ENCODE results near the gene KDM5A. TPM values are rescaled to one million over a fixed set of nuclear protein-coding genes. Genes with fewer than 3 reads are reported as not detected.
"Not testable (repeated sequence)": the region's sequence is repeated elsewhere in the genome, so short reads cannot be mapped to it uniquely, and the experiment has no call there.

Gene KDM5A
- polyA plus RNA-seq, 2 of the 4 experiments (the other 2 are of a cell fraction): 18.8 to 42.6 TPM

DNA sequence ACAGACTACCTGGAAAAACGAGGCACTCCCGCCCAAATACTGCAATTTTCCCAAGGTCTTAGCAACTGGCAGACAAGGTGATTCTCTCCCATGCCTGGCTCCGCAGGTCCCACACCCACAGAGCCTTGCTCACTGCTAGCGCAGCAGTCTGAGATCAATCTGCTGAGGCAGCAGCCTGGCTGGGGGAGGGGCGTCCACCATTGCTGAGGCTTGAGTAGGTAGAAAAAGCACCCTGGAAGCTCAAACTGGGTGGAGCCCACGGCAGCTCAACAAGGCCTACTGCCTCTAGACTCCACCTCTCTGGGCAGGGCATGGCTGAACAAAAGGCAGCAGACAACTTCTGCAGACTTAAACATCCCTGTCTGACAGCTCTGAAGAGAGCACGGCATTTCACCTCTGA, 46.1 kb downstream of the KDM5A start:
- H3K27ac ChIP-seq; H3K4me1 ChIP-seq; FAIRE-seq; DNase-seq (ENCODE audit: low read depth in 1 of 2, low spot score in 1 of 2); ATAC-seq; H3K4me2 ChIP-seq; H3K9me3 ChIP-seq; H3K4me3 ChIP-seq; CTCF ChIA-PET; POLR2A ChIA-PET: not testable (repeated sequence)
- peak; percentile 21 for TF ChIP-seq MAFK (IDR thresholded peaks at IDR 0.05; ENCODE audit: partially characterized antibody)
- WGBS (ENCODE audit: missing lambda C conversion rate): 97% methylated on average over 6 of the region's 7 CpGs

DNA sequence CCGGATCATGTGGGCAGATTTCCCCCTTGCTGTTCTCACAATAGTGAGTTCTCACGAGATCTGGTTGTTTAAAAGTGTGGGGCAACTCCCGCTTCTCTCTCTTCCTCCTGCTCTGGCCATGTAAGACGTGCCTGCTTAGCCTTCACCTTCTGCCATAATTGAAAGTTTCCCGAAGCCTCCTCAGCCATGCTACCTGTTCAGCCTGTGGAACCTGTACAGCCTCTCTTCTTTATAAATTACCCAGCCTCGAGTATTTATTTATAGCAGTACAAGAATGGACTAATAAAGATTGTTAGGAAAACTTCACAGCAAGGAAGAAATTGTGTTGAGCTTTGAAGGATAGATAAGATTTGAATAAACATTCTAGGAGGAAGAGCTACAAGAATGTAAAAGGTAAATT, 52.1 kb downstream of the KDM5A start:
- WGBS (ENCODE audit: missing lambda C conversion rate): 91% methylated on average over 6 of the region's 6 CpGs
- CTCF ChIA-PET: no interaction called here
- TF ChIP-seq, protein P1, sequence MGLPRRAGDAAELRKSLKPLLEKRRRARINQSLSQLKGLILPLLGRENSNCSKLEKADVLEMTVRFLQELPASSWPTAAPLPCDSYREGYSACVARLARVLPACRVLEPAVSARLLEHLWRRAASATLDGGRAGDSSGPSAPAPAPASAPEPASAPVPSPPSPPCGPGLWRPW (IDR thresholded peaks at IDR 0.05): no peak
- TF ChIP-seq MAFK (IDR thresholded peaks at IDR 0.05; ENCODE audit: partially characterized antibody): no peak
- no peak for TF ChIP-seq CBX2 (IDR thresholded peaks at IDR 0.05; ENCODE audit: borderline replicate concordance, low read depth)
- TF ChIP-seq CBX8 (IDR thresholded peaks at IDR 0.05): no peak
- TF ChIP-seq RAD21 (conservative IDR thresholded peaks at IDR 0.05 in 1 of 2, IDR thresholded peaks at IDR 0.05 in 1 of 2): no peak
- TF ChIP-seq HOXB13 (CRISPR knock-in tag; IDR thresholded peaks at IDR 0.05; ENCODE audit: low read depth): no peak
- TF ChIP-seq BHLHE40 (IDR thresholded peaks at IDR 0.05; ENCODE audit: low read depth, low read length): no peak
- TF ChIP-seq, protein P2, sequence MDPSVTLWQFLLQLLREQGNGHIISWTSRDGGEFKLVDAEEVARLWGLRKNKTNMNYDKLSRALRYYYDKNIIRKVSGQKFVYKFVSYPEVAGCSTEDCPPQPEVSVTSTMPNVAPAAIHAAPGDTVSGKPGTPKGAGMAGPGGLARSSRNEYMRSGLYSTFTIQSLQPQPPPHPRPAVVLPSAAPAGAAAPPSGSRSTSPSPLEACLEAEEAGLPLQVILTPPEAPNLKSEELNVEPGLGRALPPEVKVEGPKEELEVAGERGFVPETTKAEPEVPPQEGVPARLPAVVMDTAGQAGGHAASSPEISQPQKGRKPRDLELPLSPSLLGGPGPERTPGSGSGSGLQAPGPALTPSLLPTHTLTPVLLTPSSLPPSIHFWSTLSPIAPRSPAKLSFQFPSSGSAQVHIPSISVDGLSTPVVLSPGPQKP (IDR thresholded peaks at IDR 0.05; ENCODE audit: low read depth, low read length): no peak
- TF ChIP-seq, protein P3, sequence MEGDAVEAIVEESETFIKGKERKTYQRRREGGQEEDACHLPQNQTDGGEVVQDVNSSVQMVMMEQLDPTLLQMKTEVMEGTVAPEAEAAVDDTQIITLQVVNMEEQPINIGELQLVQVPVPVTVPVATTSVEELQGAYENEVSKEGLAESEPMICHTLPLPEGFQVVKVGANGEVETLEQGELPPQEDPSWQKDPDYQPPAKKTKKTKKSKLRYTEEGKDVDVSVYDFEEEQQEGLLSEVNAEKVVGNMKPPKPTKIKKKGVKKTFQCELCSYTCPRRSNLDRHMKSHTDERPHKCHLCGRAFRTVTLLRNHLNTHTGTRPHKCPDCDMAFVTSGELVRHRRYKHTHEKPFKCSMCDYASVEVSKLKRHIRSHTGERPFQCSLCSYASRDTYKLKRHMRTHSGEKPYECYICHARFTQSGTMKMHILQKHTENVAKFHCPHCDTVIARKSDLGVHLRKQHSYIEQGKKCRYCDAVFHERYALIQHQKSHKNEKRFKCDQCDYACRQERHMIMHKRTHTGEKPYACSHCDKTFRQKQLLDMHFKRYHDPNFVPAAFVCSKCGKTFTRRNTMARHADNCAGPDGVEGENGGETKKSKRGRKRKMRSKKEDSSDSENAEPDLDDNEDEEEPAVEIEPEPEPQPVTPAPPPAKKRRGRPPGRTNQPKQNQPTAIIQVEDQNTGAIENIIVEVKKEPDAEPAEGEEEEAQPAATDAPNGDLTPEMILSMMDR (IDR thresholded peaks at IDR 0.05): no peak
- no peak for TF ChIP-seq KDM5A (IDR thresholded peaks at IDR 0.05)
- TF ChIP-seq, protein P4, sequence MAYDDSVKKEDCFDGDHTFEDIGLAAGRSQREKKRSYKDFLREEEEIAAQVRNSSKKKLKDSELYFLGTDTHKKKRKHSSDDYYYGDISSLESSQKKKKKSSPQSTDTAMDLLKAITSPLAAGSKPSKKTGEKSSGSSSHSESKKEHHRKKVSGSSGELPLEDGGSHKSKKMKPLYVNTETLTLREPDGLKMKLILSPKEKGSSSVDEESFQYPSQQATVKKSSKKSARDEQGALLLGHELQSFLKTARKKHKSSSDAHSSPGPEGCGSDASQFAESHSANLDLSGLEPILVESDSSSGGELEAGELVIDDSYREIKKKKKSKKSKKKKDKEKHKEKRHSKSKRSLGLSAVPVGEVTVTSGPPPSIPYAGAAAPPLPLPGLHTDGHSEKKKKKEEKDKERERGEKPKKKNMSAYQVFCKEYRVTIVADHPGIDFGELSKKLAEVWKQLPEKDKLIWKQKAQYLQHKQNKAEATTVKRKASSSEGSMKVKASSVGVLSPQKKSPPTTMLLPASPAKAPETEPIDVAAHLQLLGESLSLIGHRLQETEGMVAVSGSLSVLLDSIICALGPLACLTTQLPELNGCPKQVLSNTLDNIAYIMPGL (CRISPR knock-in tag; IDR thresholded peaks at IDR 0.05; ENCODE audit: borderline replicate concordance): no peak
- Histone ChIP-seq H3K4me3 (no peak overlapping the region), H3K4me1 (no peaks in the 10 kb centered on the region), H3K4me2 (no peak overlapping the region), H3K27ac (no peak overlapping the region), H3K9me3 (no peaks in the 10 kb centered on the region)
- DNase-seq (ENCODE audit: low read depth in 1 of 2, low spot score in 1 of 2) (no peak), ATAC-seq (no peak), FAIRE-seq (no peak)
- POLR2A ChIA-PET: no interaction called here

GRCh38 chr12:334125-334524, 55.0 kb downstream of the KDM5A start:
- no peak overlapping the region for H3K27ac ChIP-seq
- H3K4me1 ChIP-seq: no peaks in the 10 kb centered on the region
- DNase-seq (ENCODE audit: low read depth in 1 of 2, low spot score in 1 of 2): no peak
- no peak for TF ChIP-seq HDAC2 (IDR thresholded peaks at IDR 0.05)
- TF ChIP-seq CHD2 (IDR thresholded peaks at IDR 0.05; ENCODE audit: low read length, partially characterized antibody): no peak
- TF ChIP-seq FOSB (CRISPR knock-in tag; IDR thresholded peaks at IDR 0.05): no peak
- TF ChIP-seq SMC3 (IDR thresholded peaks at IDR 0.05): no peak
- TF ChIP-seq, protein P5, sequence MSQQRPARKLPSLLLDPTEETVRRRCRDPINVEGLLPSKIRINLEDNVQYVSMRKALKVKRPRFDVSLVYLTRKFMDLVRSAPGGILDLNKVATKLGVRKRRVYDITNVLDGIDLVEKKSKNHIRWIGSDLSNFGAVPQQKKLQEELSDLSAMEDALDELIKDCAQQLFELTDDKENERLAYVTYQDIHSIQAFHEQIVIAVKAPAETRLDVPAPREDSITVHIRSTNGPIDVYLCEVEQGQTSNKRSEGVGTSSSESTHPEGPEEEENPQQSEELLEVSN (IDR thresholded peaks at IDR 0.05; ENCODE audit: borderline replicate concordance, low read depth): no peak
- no peak for TF ChIP-seq SREBF2 (IDR thresholded peaks at IDR 0.05)
- no peak for TF ChIP-seq EHMT2 (IDR thresholded peaks at IDR 0.05; ENCODE audit: low read depth)
- TF ChIP-seq, protein P1 (IDR thresholded peaks at IDR 0.05): no peak
- no peak for TF ChIP-seq EP300 (IDR thresholded peaks at IDR 0.05)
- TF ChIP-seq ZC3H11A (IDR thresholded peaks at IDR 0.05): no peak
- no peak for TF ChIP-seq PBX3 (IDR thresholded peaks at IDR 0.05)
- TF ChIP-seq, protein P6, sequence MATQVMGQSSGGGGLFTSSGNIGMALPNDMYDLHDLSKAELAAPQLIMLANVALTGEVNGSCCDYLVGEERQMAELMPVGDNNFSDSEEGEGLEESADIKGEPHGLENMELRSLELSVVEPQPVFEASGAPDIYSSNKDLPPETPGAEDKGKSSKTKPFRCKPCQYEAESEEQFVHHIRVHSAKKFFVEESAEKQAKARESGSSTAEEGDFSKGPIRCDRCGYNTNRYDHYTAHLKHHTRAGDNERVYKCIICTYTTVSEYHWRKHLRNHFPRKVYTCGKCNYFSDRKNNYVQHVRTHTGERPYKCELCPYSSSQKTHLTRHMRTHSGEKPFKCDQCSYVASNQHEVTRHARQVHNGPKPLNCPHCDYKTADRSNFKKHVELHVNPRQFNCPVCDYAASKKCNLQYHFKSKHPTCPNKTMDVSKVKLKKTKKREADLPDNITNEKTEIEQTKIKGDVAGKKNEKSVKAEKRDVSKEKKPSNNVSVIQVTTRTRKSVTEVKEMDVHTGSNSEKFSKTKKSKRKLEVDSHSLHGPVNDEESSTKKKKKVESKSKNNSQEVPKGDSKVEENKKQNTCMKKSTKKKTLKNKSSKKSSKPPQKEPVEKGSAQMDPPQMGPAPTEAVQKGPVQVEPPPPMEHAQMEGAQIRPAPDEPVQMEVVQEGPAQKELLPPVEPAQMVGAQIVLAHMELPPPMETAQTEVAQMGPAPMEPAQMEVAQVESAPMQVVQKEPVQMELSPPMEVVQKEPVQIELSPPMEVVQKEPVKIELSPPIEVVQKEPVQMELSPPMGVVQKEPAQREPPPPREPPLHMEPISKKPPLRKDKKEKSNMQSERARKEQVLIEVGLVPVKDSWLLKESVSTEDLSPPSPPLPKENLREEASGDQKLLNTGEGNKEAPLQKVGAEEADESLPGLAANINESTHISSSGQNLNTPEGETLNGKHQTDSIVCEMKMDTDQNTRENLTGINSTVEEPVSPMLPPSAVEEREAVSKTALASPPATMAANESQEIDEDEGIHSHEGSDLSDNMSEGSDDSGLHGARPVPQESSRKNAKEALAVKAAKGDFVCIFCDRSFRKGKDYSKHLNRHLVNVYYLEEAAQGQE (IDR thresholded peaks at IDR 0.05): no peak
- H3K9me3 ChIP-seq: no peaks in the 10 kb centered on the region
- CTCF ChIA-PET: no interaction called here
- H3K4me2 ChIP-seq: no peak overlapping the region
- no peak for FAIRE-seq
- POLR2A ChIA-PET: no interaction called here
- 97% methylated on average over 1 of the region's 1 CpG for WGBS (ENCODE audit: missing lambda C conversion rate)
- ATAC-seq: no peak
- H3K4me3 ChIP-seq: no peak overlapping the region
